ENCODE measurements around the gene ZFYVE19.
A peak's percentile ranks its signal among the peaks of the same experiment; 100 is the strongest.

ZFYVE19 gene

DNA sequence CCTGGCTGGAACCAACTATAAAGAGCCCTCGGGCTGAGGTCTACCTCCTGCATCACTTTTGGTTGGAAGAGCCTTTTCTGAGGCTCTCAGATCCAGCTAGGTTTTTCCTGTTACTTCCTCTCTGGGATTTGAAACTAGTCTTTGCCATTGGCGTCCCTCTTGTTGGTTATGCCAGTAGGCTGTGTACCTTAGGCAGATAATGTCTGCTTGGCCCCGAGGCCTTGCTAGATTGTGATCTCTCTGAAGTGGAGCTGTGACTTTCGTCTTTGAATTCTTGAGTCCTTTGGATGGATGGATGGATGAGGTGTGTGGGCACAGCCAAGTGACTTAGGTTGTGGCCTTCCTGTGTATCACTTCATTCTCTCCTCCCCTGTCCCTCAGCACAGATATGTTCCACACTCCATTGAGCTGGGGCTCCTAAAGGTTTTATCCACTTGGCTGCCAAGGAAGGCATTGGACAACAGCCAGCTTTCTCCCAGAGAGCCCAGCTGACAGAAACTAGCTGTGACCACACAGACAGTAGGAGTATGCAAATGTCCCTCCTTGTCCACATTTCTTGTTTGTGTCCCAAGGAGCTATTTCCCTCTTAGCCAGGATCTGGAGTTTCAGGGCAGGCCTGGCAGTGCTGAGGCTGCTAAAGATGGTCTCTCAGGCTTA is 8.3 kb downstream of the ZFYVE19 start:
- Histone ChIP-seq H3K4me3 (ENCODE audit: low read depth, low read length) (no peak overlapping the region), H2AFZ (ENCODE audit: low read length, unreplicated experiment) (no peak overlapping the region), H3K4me1 (ENCODE audit: control insufficient read depth, insufficient read depth, low read length, unreplicated experiment) (no peaks in the 10 kb centered on the region), H3K79me2 (ENCODE audit: control insufficient read depth, insufficient read depth, low read length, unreplicated experiment) (no peaks in the 10 kb centered on the region), H3K27ac (ENCODE audit: low read depth, low read length) (no peak overlapping the region), H3K27me3 (ENCODE audit: insufficient read depth, low read length) (no peaks in the 10 kb centered on the region), H3K36me3 (ENCODE audit: insufficient read depth, low read length) (peaks cover 8% of the 10 kb centered on the region; the same call in 1 of the 2 replicates)

DNA sequence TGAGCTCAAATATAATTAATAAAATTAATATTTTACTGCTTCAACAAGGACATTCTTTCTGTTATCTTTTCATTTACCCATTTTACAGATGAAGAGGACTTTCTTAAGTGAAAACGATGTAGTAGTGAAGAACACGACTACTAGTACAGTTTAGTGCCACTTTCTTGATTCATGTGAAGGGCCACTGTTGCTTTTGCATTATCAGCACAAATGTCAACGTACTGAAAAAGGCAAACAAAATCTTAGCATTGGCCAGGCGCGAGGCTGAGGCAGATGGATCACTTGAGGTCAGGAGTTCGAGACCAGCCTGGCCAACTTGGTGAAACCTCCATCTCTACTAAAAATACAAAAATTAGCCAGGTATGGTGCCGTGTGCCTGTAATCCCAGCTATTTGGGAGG is 12.2 kb downstream of the ZFYVE19 start:
- Histone ChIP-seq H2AFZ (ENCODE audit: low read length, unreplicated experiment) (no peak overlapping the region), H3K79me2 (ENCODE audit: control insufficient read depth, insufficient read depth, low read length, unreplicated experiment) (no peaks in the 10 kb centered on the region), H3K36me3 (ENCODE audit: insufficient read depth, low read length) (no peaks in the 10 kb centered on the region), H3K27me3 (ENCODE audit: insufficient read depth, low read length) (no peaks in the 10 kb centered on the region), H3K27ac (ENCODE audit: low read depth, low read length) (no peak overlapping the region), H3K4me3 (ENCODE audit: low read depth, low read length) (no peak overlapping the region), H3K4me1 (ENCODE audit: control insufficient read depth, insufficient read depth, low read length, unreplicated experiment) (no peaks in the 10 kb centered on the region)

DNA sequence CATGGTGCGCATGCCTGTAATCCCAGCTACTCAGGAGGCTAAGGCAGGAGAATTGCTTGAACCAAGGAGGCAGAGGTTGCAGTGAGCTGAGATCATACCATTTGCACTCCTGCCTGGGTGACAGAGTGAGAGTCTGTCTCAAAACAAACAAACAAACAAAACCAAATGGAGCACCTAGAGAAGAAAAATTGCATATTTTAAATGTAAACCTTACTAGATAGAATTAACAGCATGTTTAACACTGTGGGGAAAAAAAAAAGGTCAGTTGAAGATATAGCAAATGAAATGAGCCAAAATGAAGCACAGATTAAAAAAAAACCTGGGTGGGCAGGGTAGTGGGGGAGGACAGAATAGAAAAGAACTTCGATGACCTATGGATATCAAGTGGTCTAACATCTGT is 14.3 kb downstream of the ZFYVE19 start:
- Histone ChIP-seq H3K4me3 (ENCODE audit: low read depth, low read length) (no peak overlapping the region), H3K36me3 (ENCODE audit: insufficient read depth, low read length) (no peaks in the 10 kb centered on the region), H2AFZ (ENCODE audit: low read length, unreplicated experiment) (no peak overlapping the region), H3K27ac (ENCODE audit: low read depth, low read length) (no peak overlapping the region), H3K79me2 (ENCODE audit: control insufficient read depth, insufficient read depth, low read length, unreplicated experiment) (no peaks in the 10 kb centered on the region), H3K4me1 (ENCODE audit: control insufficient read depth, insufficient read depth, low read length, unreplicated experiment) (no peaks in the 10 kb centered on the region), H3K27me3 (ENCODE audit: insufficient read depth, low read length) (no peaks in the 10 kb centered on the region)

DNA sequence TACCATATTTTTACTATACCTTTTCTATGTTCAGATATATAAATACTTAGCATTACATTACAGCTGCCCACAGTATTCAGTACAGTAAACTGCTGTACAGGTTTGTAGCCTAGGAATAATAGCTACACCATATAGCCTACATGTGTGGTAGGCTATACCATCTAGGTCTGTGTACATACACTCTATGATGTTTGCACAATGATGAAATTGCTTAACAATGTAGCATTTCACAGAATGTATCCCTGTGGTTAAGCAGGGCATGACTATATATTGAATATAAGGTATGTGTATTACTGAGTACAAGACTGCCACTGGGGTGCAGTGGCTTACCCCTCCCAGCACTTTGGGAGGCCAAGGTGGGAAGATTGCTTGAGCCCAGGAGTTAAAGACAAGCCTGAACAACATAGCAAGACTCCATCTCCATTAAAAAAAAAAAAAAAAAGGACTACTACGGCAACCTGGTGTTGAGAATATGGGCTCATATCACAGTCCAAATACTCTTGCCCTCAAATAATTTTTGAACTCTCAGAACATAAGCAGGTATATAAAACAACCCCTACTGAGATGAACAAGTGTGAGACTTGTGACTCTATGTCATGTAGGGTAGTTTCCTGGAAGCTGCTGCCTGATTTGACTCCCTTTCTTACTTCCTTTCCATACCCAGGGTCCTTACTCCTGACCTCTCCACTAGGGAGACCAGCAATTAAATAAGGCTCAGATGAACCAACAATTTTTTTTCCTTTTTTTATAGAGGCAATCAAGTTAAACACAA is 16.9 kb downstream of the ZFYVE19 start:
- H2AFZ ChIP-seq (ENCODE audit: low read length, unreplicated experiment) = no peak overlapping the region
- no peaks in the 10 kb centered on the region for H3K36me3 ChIP-seq (ENCODE audit: insufficient read depth, low read length)

DNA sequence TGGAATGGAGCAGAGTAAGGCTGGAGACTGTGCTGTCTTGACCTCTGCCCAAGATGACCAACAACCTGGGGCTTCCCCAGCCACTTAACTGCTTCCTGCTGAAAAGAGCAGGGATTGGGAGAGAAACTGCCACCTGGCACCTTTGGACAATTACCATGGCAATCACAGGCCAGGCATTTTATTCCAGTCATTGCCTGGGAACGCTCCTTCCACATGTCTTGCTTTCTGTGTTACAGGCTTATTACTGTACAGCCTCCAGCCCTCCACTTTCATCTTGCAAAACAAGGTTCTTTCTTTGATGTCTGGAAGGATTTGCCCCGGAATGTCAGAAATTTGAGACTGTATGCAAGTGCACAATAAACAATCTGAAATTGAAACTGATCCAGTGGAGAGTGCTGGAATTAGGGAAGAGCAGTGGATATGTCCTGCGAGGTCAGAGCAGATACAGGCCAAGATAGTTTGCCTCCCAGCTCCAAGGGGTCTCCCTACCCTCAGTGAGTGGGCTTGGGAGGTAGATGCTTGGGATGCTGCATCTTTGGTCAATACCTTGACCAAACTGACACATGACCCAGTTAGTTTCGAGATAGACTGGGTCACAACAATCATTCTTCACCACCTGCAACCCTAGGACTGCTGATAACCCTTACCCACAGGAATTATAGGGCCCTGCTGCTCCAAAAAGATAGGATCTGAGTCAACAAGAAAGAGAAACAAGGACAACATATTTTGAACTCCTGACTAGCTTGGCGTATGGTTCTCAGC is 19.0 kb downstream of the ZFYVE19 start:
- no peaks in the 10 kb centered on the region for H3K4me1 ChIP-seq (ENCODE audit: control insufficient read depth, insufficient read depth, low read length, unreplicated experiment)
- H3K36me3 ChIP-seq (ENCODE audit: insufficient read depth, low read length) = no peaks in the 10 kb centered on the region
- H3K27me3 ChIP-seq (ENCODE audit: insufficient read depth, low read length) = no peaks in the 10 kb centered on the region
- no peak overlapping the region for H3K4me3 ChIP-seq (ENCODE audit: low read depth, low read length)
- no peak overlapping the region for H2AFZ ChIP-seq (ENCODE audit: low read length, unreplicated experiment)
- no peak overlapping the region for H3K27ac ChIP-seq (ENCODE audit: low read depth, low read length)
- H3K79me2 ChIP-seq (ENCODE audit: control insufficient read depth, insufficient read depth, low read length, unreplicated experiment) = no peaks in the 10 kb centered on the region

More for the DNA sequence above, 16.9 kb downstream of the ZFYVE19 start:
- no peaks in the 10 kb centered on the region for H3K27me3 ChIP-seq (ENCODE audit: insufficient read depth, low read length)
- H3K4me1 ChIP-seq (ENCODE audit: control insufficient read depth, insufficient read depth, low read length, unreplicated experiment) = no peaks in the 10 kb centered on the region
- H3K27ac ChIP-seq (ENCODE audit: low read depth, low read length) = no peak overlapping the region
- no peaks in the 10 kb centered on the region for H3K79me2 ChIP-seq (ENCODE audit: control insufficient read depth, insufficient read depth, low read length, unreplicated experiment)
- H3K4me3 ChIP-seq (ENCODE audit: low read depth, low read length) = no peak overlapping the region

DNA sequence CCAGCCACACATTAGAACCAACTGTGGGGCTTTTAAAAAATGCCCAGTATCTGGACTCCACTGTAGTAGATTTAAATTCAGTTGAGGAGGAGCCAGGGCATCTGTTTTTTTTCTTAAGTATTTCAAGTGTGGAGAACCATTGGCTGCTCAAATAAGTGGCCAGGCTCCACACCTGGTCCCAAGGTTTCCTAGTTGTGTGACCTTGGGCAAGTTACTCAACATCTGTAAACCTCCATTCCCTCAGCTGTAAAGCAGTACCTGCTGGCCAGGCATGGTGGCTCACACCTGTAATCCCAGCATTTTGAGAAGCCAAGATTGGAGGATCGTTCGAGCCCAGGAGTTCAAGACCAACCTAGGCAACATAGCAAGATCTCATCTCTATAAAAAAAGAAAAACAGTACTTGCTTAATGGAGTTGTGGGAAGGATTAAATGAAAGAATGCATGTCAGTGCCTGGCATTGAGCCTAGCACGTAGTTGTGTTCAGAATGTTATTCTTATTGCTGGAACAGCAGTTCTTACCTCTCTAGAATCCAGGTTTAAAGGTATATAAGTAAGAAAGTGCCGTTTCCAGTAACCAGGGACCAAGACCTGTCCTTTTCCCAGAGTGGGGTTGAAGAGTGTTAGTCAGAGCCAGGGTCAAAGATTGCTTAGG is 19.7 kb downstream of the ZFYVE19 start:
- Histone ChIP-seq H3K27me3 (ENCODE audit: insufficient read depth, low read length) (no peaks in the 10 kb centered on the region), H3K27ac (ENCODE audit: low read depth, low read length) (no peak overlapping the region), H3K79me2 (ENCODE audit: control insufficient read depth, insufficient read depth, low read length, unreplicated experiment) (no peaks in the 10 kb centered on the region), H3K4me1 (ENCODE audit: control insufficient read depth, insufficient read depth, low read length, unreplicated experiment) (no peaks in the 10 kb centered on the region), H3K36me3 (ENCODE audit: insufficient read depth, low read length) (no peaks in the 10 kb centered on the region), H3K4me3 (ENCODE audit: low read depth, low read length) (no peak overlapping the region), H2AFZ (ENCODE audit: low read length, unreplicated experiment) (no peak overlapping the region)

DNA sequence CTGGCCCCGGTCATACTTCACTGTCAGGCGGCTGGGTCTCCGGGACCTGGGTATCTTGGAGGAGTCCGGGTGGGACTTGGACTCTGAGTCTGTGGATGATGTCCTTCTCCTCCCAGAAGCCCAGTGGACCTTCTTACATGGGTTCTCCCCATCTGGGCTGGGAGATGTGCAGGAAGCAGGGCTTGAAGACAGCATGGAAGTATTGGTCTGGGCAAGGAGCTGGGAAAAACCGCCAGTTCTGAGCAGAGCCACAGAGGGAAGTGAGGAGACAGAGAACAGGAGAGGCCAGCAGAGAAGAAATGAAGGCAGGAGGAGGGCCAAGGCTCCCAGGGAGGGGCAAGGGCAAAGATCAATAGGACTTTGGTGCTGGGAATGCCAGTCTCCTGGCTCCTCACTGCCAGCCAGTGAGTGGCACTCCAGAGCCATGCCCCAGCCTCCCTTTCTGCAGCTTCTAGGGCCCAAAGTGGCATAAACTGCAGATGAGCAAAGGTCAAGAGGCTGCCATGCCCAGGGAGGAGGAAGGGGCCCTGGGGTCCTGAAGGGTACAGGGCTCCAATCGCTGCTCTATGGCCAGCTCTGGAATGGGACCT is 21.7 kb downstream of the ZFYVE19 start, which contains the start of gene PPP1R14D:
TSS of gene PPP1R14D (minus strand) at position 262 of the 590 bp plus-strand sequence. CDS start at position 195, 67 bp downstream.
- H2AFZ ChIP-seq (ENCODE audit: low read length, unreplicated experiment) = no peak within 1 kb of the TSS
- no peak within 1 kb of the TSS for H3K4me3 ChIP-seq (ENCODE audit: low read depth, low read length)
- H3K4me1 ChIP-seq (ENCODE audit: control insufficient read depth, insufficient read depth, low read length, unreplicated experiment) = no peaks in the 10 kb centered on the region
- H3K27me3 ChIP-seq (ENCODE audit: insufficient read depth, low read length) = no peaks in the 10 kb centered on the region
- H3K36me3 ChIP-seq (ENCODE audit: insufficient read depth, low read length) = no peaks in the 10 kb centered on the region
- no peak within 1 kb of the TSS for H3K27ac ChIP-seq (ENCODE audit: low read depth, low read length)
- H3K79me2 ChIP-seq (ENCODE audit: control insufficient read depth, insufficient read depth, low read length, unreplicated experiment) = no peaks in the 10 kb centered on the region

DNA sequence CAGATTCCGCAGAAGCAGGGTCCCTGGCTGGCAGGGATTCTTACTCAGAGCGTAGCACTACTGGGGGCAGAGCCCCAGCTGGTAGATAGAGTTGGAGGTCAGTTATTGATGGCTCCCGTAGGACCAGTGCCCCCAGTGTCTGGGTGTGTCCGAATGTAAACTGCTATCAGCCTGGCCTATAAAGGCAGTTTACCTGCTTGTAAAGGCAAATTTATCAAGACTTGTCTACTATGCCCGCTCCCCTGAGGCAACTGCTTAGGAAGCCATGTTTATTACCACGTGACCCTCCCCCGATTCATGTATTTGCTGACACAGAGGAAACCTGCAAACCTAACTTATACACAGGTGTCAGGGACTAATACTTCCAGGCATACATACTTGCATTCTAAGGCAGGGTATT is 22.2 kb downstream of the ZFYVE19 start:
- Histone ChIP-seq H3K79me2 (ENCODE audit: control insufficient read depth, insufficient read depth, low read length, unreplicated experiment) (no peaks in the 10 kb centered on the region), H3K4me1 (ENCODE audit: control insufficient read depth, insufficient read depth, low read length, unreplicated experiment) (no peaks in the 10 kb centered on the region), H3K4me3 (ENCODE audit: low read depth, low read length) (no peak overlapping the region), H3K27me3 (ENCODE audit: insufficient read depth, low read length) (no peaks in the 10 kb centered on the region), H2AFZ (ENCODE audit: low read length, unreplicated experiment) (no peak overlapping the region), H3K27ac (ENCODE audit: low read depth, low read length) (no peak overlapping the region), H3K36me3 (ENCODE audit: insufficient read depth, low read length) (no peaks in the 10 kb centered on the region)

DNA sequence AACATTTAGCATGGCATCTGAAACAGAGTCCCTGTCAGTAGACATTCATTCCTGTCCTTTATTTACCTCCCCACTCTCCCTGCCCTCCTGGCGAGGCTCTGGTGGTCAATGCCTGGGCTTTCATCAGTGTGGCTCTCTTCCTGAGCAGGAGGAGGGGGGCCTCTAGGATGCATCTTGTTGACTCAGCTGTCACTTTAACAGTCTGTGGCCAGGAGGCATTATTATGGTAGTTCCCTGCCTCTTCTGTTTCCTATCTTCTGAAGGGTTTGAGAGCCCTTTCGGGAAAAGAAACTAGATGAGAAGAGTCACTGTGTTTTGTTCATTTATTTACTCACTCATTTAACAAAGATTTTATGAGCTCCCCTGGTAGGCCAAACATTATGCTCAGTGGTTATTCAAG is 24.0 kb downstream of the ZFYVE19 start:
- H3K79me2 ChIP-seq (ENCODE audit: control insufficient read depth, insufficient read depth, low read length, unreplicated experiment) = no peaks in the 10 kb centered on the region
- peaks cover 6% of the 10 kb centered on the region for H3K4me1 ChIP-seq (ENCODE audit: control insufficient read depth, insufficient read depth, low read length, unreplicated experiment)
- H3K36me3 ChIP-seq (ENCODE audit: insufficient read depth, low read length) = no peaks in the 10 kb centered on the region
- H3K4me3 ChIP-seq (ENCODE audit: low read depth, low read length) = no peak overlapping the region
- no peaks in the 10 kb centered on the region for H3K27me3 ChIP-seq (ENCODE audit: insufficient read depth, low read length)
- H2AFZ ChIP-seq (ENCODE audit: low read length, unreplicated experiment) = peak overlapping the region; percentile 5
- no peak overlapping the region for H3K27ac ChIP-seq (ENCODE audit: low read depth, low read length)

DNA sequence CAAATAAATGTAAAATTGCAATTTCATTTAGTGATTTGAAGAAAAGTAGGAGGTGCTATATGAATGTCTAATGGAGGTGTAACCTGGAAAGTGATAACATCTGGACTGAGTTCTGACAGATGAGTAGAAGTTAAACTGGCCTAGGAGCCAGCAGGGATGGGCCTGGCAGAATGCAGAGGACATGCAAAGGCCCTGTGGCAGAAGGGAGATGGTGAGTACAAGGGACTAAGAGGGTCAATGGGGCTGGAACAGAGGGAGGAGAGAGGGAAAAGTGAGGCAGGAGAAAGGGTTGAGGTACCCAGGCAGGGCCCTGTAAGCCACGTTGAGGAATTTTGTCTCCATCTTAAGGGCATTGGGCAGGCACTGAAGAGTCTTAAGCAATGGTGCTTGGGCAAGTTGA is 25.0 kb downstream of the ZFYVE19 start:
- H3K36me3 ChIP-seq (ENCODE audit: insufficient read depth, low read length) = no peaks in the 10 kb centered on the region
- H3K4me3 ChIP-seq (ENCODE audit: low read depth, low read length) = no peak overlapping the region
- peaks cover 6% of the 10 kb centered on the region for H3K4me1 ChIP-seq (ENCODE audit: control insufficient read depth, insufficient read depth, low read length, unreplicated experiment)
- H3K27ac ChIP-seq (ENCODE audit: low read depth, low read length) = no peak overlapping the region
- no peak overlapping the region for H2AFZ ChIP-seq (ENCODE audit: low read length, unreplicated experiment)
- H3K27me3 ChIP-seq (ENCODE audit: insufficient read depth, low read length) = no peaks in the 10 kb centered on the region
- no peaks in the 10 kb centered on the region for H3K79me2 ChIP-seq (ENCODE audit: control insufficient read depth, insufficient read depth, low read length, unreplicated experiment)

Data from ACC112 (cell line).